ENCODE results near the gene TBK1. TPM values are rescaled to one million over a fixed set of nuclear protein-coding genes. Genes with fewer than 3 reads are reported as not detected.

TBK1 gene
- polyA plus RNA-seq, 3 donors, result 14.3 to 24.7 (median 15.5) TPM

- H3K4me1 ChIP-seq (ENCODE audit: control insufficient read depth in 1 of 2, insufficient read depth in 2 of 2, low read length in 2 of 2), result peaks cover 0 to 6% of the 10 kb centered on the region in 2 donors
- H3K4me3 Mint-ChIP-seq, result no peak overlapping the region
- H3K4me1 Mint-ChIP-seq, result peaks cover 7% of the 10 kb centered on the region
- no peak overlapping the region for H3K4me2 ChIP-seq (replicated peaks; ENCODE audit: extremely low read depth, low read length, poor library complexity, severe bottlenecking)
- no peaks in the 10 kb centered on the region for H3K36me3 Mint-ChIP-seq
- WGBS (ENCODE audit: insufficient coverage), result no CpG with 5 or more reads among the region's 1 CpG
- peaks cover 0 to under 1% of the 10 kb centered on the region in 2 donors for H3K9me3 ChIP-seq (replicated peaks in 1 of 2; ENCODE audit: control insufficient read depth in 1 of 2, insufficient read depth in 1 of 2, low read length in 2 of 2)
- peaks cover 0 to under 1% of the 10 kb centered on the region in 2 donors for H3K27me3 ChIP-seq (ENCODE audit: control insufficient read depth in 2 of 2, insufficient read depth in 2 of 2, low read length in 2 of 2)
- TF ChIP-seq CTCF (IDR thresholded peaks at IDR 0.05), result no peak
- intact Hi-C loops (cut with micrococcal nuclease), result loop anchor here in 1 of 2 donors (1.0 to 10.0 kb wide), 3 partner anchors 33 to 236 kb away; no protein-coding TSS in a partner anchor
- H3K4me3 ChIP-seq (replicated peaks in 1 of 3; ENCODE audit: low read depth in 2 of 3, low read length in 3 of 3), result no peak overlapping the region
- no peaks in the 10 kb centered on the region for H3K36me3 ChIP-seq (replicated peaks in 1 of 2; ENCODE audit: control insufficient read depth in 1 of 2, insufficient read depth in 2 of 2, low read length in 2 of 2)
- no peak overlapping the region for H3K27ac Mint-ChIP-seq
- H3K9me3 Mint-ChIP-seq, result peaks cover 0 to 3% (median 2%) of the 10 kb centered on the region in 7 donors
- peaks cover 3% of the 10 kb centered on the region for H3K79me2 ChIP-seq (ENCODE audit: insufficient read depth, low read length)
- no peak overlapping the region for H3K9ac ChIP-seq (ENCODE audit: insufficient read depth, low read length, poor library complexity, severe bottlenecking)
- no peak for DNase-seq
- peaks cover 7 to 17% (median 7%) of the 10 kb centered on the region in 3 donors for H3K27me3 Mint-ChIP-seq (ENCODE audit: low read depth in 3 of 3)
- no peak overlapping the region for H3K27ac ChIP-seq (ENCODE audit: low read depth in 1 of 2, low read length in 2 of 2)
- no peak overlapping the region for H2AFZ ChIP-seq (ENCODE audit: insufficient read depth, low read depth, low read length, poor library complexity, severe bottlenecking)
- H4K20me1 ChIP-seq (ENCODE audit: insufficient read depth, low read length), result no peaks in the 10 kb centered on the region
Measured at GRCh38 chr12:64549108-64549507, 97.2 kb downstream of the TBK1 start.

DNA sequence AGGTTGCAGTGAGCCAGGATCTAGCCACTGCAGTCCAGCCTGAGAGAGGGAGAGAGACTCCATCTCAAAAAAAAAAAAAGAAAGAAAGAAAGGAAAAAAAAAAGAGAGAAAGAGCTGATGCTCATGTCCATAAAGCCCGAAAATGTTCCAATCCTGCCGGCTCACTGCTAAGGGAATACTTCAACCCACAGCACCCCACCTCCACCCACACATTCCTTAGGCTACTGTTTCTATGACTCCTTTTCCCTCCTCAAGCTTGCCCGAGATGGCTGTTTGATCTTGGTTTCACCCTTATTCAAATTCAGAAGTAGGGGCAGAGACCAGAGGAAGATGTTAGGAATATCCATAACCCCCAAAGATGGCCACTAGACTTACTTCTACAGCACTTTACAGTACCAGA lies 98.8 kb downstream of the TBK1 start:
- Histone ChIP-seq H3K9me3 (replicated peaks in 1 of 2; ENCODE audit: control insufficient read depth in 1 of 2, insufficient read depth in 1 of 2, low read length in 2 of 2) (no peaks in the 10 kb centered on the region), H2AFZ (ENCODE audit: insufficient read depth, low read depth, low read length, poor library complexity, severe bottlenecking) (no peak overlapping the region), H3K36me3 (replicated peaks in 1 of 2; ENCODE audit: control insufficient read depth in 1 of 2, insufficient read depth in 2 of 2, low read length in 2 of 2) (no peaks in the 10 kb centered on the region), H3K4me1 (ENCODE audit: control insufficient read depth in 1 of 2, insufficient read depth in 2 of 2, low read length in 2 of 2) (peaks cover 0 to 6% of the 10 kb centered on the region in 2 donors), H3K79me2 (ENCODE audit: insufficient read depth, low read length) (peaks cover 3% of the 10 kb centered on the region), H3K27ac (ENCODE audit: low read depth in 1 of 2, low read length in 2 of 2) (no peak overlapping the region), H4K20me1 (ENCODE audit: insufficient read depth, low read length) (no peaks in the 10 kb centered on the region), H3K4me3 (replicated peaks in 1 of 3; ENCODE audit: low read depth in 2 of 3, low read length in 3 of 3) (no peak overlapping the region), H3K9ac (ENCODE audit: insufficient read depth, low read length, poor library complexity, severe bottlenecking) (no peak overlapping the region), H3K4me2 (replicated peaks; ENCODE audit: extremely low read depth, low read length, poor library complexity, severe bottlenecking) (no peak overlapping the region), H3K27me3 (ENCODE audit: control insufficient read depth in 2 of 2, insufficient read depth in 2 of 2, low read length in 2 of 2) (no peaks in the 10 kb centered on the region)
- Mint-ChIP-seq H3K9me3 (peaks cover 0 to 3% (median 0%) of the 10 kb centered on the region in 7 donors), H3K27ac (no peak overlapping the region), H3K27me3 (ENCODE audit: low read depth in 3 of 3) (peaks cover 7% of the 10 kb centered on the region in 3 donors), H3K36me3 (no peaks in the 10 kb centered on the region), H3K4me1 (peaks cover 7% of the 10 kb centered on the region), H3K4me3 (no peak overlapping the region)
- WGBS (ENCODE audit: insufficient coverage), result no CpG with 5 or more reads among the region's 3 CpGs
- intact Hi-C loops (cut with micrococcal nuclease), result loop anchor here in 1 of 2 donors (5.0 kb wide), 1 partner anchor 147 kb away; no protein-coding TSS in a partner anchor
- TF ChIP-seq CTCF (IDR thresholded peaks at IDR 0.05), result no peak
- no peak for DNase-seq

Data from CD14-positive monocyte (primary cell).